Urinary bladder (tissue), 4 donors: ENCODE data around the gene RNPS1. TPM values are rescaled to one million over a fixed set of nuclear protein-coding genes. Genes with fewer than 3 reads are reported as not detected.
"Not testable (repeated sequence)": the region's sequence is repeated elsewhere in the genome, so short reads cannot be mapped to it uniquely, and the experiment has no call there.

Experiments used
- DNase-seq: peaks from one replicate; pipeline ENCODE4 v3.0.0-alpha.2; 2015; ENCODE audit errors: extremely low spot score
- H3K27ac ChIP-seq: one replicate; pipeline ENCODE4 v1.5.1; 2013; ENCODE audit warnings: low read depth, mild to moderate bottlenecking, moderate library complexity
- H3K36me3 ChIP-seq: one replicate; pipeline ENCODE4 v1.6.1; 2013; ENCODE audit warnings: mild to moderate bottlenecking, moderate library complexity; ENCODE audit not compliant: insufficient read depth
- H3K4me1 ChIP-seq: one replicate; pipeline ENCODE4 v1.6.1; 2013; ENCODE audit warnings: mild to moderate bottlenecking, moderate library complexity; ENCODE audit not compliant: insufficient read depth
- H3K4me3 ChIP-seq: one replicate; pipeline ENCODE4 v1.5.1; 2013; ENCODE audit warnings: low read depth, low read length
- WGBS: extraction: QIAGEN DNeasy Blood & Tissue Kit; methylation state at CpG from one replicate; pipeline ENCODE4 v1.1.7; 2013; 5-methylcytosine and 5-hydroxymethylcytosine counted together
- polyA plus RNA-seq: library from polyadenylated mRNA; stranded (reverse); fragments of 200-250 nt; gene quantifications from one replicate; pipeline ENCODE4 v1.2.3, GENCODE V29; 2013
- total RNA-seq: library from RNA; depleted of rRNA; stranded (reverse); fragments of >200 nt; gene quantifications from one replicate; pipeline ENCODE4 v1.2.3, GENCODE V29; 2014
- donor health status: healthy with polysubstance abuse.
- donor health status: healthy.

RNPS1 gene
- total and polyA plus RNA-seq, 2 donors = 47.5 to 188 TPM

- 88% methylated on average over 25 of the region's 25 CpGs for WGBS
Observed at GRCh38 chr16:2277466-2278271, 9.7 kb upstream of the RNPS1 start.

GRCh38 chr16:2276368-2277195 is 8.7 kb upstream of the RNPS1 start:
- Histone ChIP-seq H3K4me3 (no peak overlapping the region), H3K27ac (no peak overlapping the region), H3K4me1 (no peaks in the 10 kb centered on the region), H3K36me3 (no peaks in the 10 kb centered on the region)
- 67% methylated on average over 26 of the region's 26 CpGs for WGBS
- no peak for DNase-seq

More at GRCh38 chr16:2277466-2278271, 9.7 kb upstream of the RNPS1 start:
- Histone ChIP-seq H3K36me3 (no peaks in the 10 kb centered on the region), H3K27ac (no peak overlapping the region), H3K4me1 (no peaks in the 10 kb centered on the region), H3K4me3 (no peak overlapping the region)
- DNase-seq = no peak

GRCh38 chr16:2275476-2276367 is 7.8 kb upstream of the RNPS1 start:
- Histone ChIP-seq H3K27ac (no peak overlapping the region), H3K36me3 (no peaks in the 10 kb centered on the region), H3K4me1 (no peaks in the 10 kb centered on the region), H3K4me3 (no peak overlapping the region)
- DNase-seq = no peak
- 72% methylated on average over 30 of the region's 30 CpGs for WGBS

GRCh38 chr16:2273931-2274330 is 6.0 kb upstream of the RNPS1 start:
- WGBS = 82% methylated on average over 10 of the region's 10 CpGs

GRCh38 chr16:2273484-2273883 is 5.6 kb upstream of the RNPS1 start:
- 81% methylated on average over 16 of the region's 16 CpGs for WGBS
- H3K36me3 ChIP-seq = no peaks in the 10 kb centered on the region
- DNase-seq = no peak
- no peak overlapping the region for H3K4me3 ChIP-seq
- H3K4me1 ChIP-seq = peaks cover 4% of the 10 kb centered on the region
- no peak overlapping the region for H3K27ac ChIP-seq

More at GRCh38 chr16:2273931-2274330, 6.0 kb upstream of the RNPS1 start:
- DNase-seq = no peak
- Histone ChIP-seq H3K4me3 (no peak overlapping the region), H3K27ac (no peak overlapping the region), H3K4me1 (peaks cover 4% of the 10 kb centered on the region), H3K36me3 (no peaks in the 10 kb centered on the region)

GRCh38 chr16:2271848-2272461 is 4.0 kb upstream of the RNPS1 start:
- Histone ChIP-seq H3K36me3 (no peaks in the 10 kb centered on the region), H3K4me1 (peaks cover 4% of the 10 kb centered on the region)

GRCh38 chr16:2270588-2271470 is 2.9 kb upstream of the RNPS1 start:
- WGBS = 85% methylated on average over 15 of the region's 15 CpGs
- peaks cover 4% of the 10 kb centered on the region for H3K4me1 ChIP-seq

More at GRCh38 chr16:2271848-2272461, 4.0 kb upstream of the RNPS1 start:
- no peak for DNase-seq
- 88% methylated on average over 14 of the region's 14 CpGs for WGBS
- Histone ChIP-seq H3K4me3 (no peak overlapping the region), H3K27ac (no peak overlapping the region)

GRCh38 chr16:2270070-2270462 is 2.1 kb upstream of the RNPS1 start:
- H3K27ac ChIP-seq = no peak overlapping the region
- H3K36me3 ChIP-seq = no peaks in the 10 kb centered on the region
- peaks cover 4% of the 10 kb centered on the region for H3K4me1 ChIP-seq
- WGBS = 89% methylated on average over 9 of the region's 9 CpGs
- no peak overlapping the region for H3K4me3 ChIP-seq
- no peak for DNase-seq

More at GRCh38 chr16:2270588-2271470, 2.9 kb upstream of the RNPS1 start:
- no peak overlapping the region for H3K4me3 ChIP-seq
- no peak overlapping the region for H3K27ac ChIP-seq
- DNase-seq = no peak
- H3K36me3 ChIP-seq = no peaks in the 10 kb centered on the region

GRCh38 chr16:2267505-2267912 is 417 bp downstream of the RNPS1 start:
- 1% methylated on average over 54 of the region's 54 CpGs for WGBS
- not testable (repeated sequence) for DNase-seq, H3K4me1 ChIP-seq, H3K36me3 ChIP-seq
- H3K27ac ChIP-seq = peak overlapping the region; percentile 85
- peak overlapping the region; percentile 82 for H3K4me3 ChIP-seq

GRCh38 chr16:2266887-2267286 is 1.0 kb downstream of the RNPS1 start:
- 5% methylated on average over 10 of the region's 12 CpGs for WGBS
- not testable (repeated sequence) for H3K27ac ChIP-seq, H3K4me1 ChIP-seq, H3K4me3 ChIP-seq, H3K36me3 ChIP-seq, DNase-seq

GRCh38 chr16:2263026-2263425 is 4.9 kb downstream of the RNPS1 start:
- not testable (repeated sequence) for H3K27ac ChIP-seq, H3K36me3 ChIP-seq
- 84% methylated on average over 14 of the region's 14 CpGs for WGBS

GRCh38 chr16:2260250-2260649 is 7.7 kb downstream of the RNPS1 start:
- WGBS = 93% methylated on average over 8 of the region's 8 CpGs
- peaks cover 13% of the 10 kb centered on the region for H3K36me3 ChIP-seq
- H3K4me1 ChIP-seq = no peaks in the 10 kb centered on the region
- no peak for DNase-seq
- no peak overlapping the region for H3K4me3 ChIP-seq
- no peak overlapping the region for H3K27ac ChIP-seq

More at GRCh38 chr16:2263026-2263425, 4.9 kb downstream of the RNPS1 start:
- H3K4me1 ChIP-seq, DNase-seq, H3K4me3 ChIP-seq: not testable (repeated sequence)
